ENCODE results near the gene PHETA2. TPM values are rescaled to one million over a fixed set of nuclear protein-coding genes. Genes with fewer than 3 reads are reported as not detected.

PHETA2 gene
- total RNA-seq, 1 experiment from 2014 or later = 2.6 TPM

DNA sequence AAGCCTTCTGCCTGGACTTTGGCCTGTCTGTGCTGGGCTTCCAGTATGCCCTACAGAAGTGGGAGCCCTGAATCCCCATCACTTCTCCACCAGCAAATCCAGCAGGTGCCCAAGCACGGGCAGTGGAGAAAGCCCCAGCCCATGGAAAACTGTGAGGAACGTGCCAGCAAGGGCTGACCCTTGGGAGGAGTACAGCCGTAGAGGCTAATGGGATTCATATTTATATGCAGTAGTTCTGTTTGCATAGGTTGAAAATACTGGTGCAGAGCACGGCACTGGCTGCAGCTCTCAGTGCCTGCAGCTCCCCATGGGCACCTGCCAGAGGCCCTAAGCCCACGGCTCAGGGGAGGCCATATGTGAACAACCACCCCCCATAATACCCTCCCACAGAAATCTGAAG lies 13.6 kb upstream of the PHETA2 start:
- H3K27me3 Mint-ChIP-seq (ENCODE audit: low read depth) = peaks cover 7% of the 10 kb centered on the region
- no peaks in the 10 kb centered on the region for H3K79me2 ChIP-seq (ENCODE audit: insufficient read depth, low read length)
- H2BK20ac ChIP-seq (ENCODE audit: low read depth, low read length, poor library complexity, severe bottlenecking) = no peak overlapping the region
- no peak overlapping the region for H2AFZ ChIP-seq (ENCODE audit: low read length)
- TF ChIP-seq, protein P1, sequence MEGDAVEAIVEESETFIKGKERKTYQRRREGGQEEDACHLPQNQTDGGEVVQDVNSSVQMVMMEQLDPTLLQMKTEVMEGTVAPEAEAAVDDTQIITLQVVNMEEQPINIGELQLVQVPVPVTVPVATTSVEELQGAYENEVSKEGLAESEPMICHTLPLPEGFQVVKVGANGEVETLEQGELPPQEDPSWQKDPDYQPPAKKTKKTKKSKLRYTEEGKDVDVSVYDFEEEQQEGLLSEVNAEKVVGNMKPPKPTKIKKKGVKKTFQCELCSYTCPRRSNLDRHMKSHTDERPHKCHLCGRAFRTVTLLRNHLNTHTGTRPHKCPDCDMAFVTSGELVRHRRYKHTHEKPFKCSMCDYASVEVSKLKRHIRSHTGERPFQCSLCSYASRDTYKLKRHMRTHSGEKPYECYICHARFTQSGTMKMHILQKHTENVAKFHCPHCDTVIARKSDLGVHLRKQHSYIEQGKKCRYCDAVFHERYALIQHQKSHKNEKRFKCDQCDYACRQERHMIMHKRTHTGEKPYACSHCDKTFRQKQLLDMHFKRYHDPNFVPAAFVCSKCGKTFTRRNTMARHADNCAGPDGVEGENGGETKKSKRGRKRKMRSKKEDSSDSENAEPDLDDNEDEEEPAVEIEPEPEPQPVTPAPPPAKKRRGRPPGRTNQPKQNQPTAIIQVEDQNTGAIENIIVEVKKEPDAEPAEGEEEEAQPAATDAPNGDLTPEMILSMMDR (conservative IDR thresholded peaks at IDR 0.05) = no peak
- peaks cover 7% of the 10 kb centered on the region; the same call in 1 of the 2 replicates for H3K4me1 ChIP-seq (ENCODE audit: insufficient read depth, low read length)
- no peak overlapping the region for H3K4me2 ChIP-seq (ENCODE audit: insufficient read depth, insufficient read length, low read length)
- no peak overlapping the region for H2BK15ac ChIP-seq (ENCODE audit: low read depth, low read length)
- no peak overlapping the region for H4K91ac ChIP-seq (ENCODE audit: insufficient read length, low read depth, low read length)
- no peak overlapping the region for H3K23ac ChIP-seq (ENCODE audit: insufficient read length, low read depth, low read length)
- no peak for DNase-seq
- no peak overlapping the region for H3T11ph ChIP-seq (ENCODE audit: low read length)
- no peak overlapping the region for H3K14ac ChIP-seq (ENCODE audit: insufficient read depth, low read length)
- no peak overlapping the region for H3K27ac ChIP-seq (ENCODE audit: insufficient read length, low read depth, low read length)
- no peak overlapping the region for H3K4ac ChIP-seq (ENCODE audit: low read depth, low read length)
- H2BK12ac ChIP-seq (ENCODE audit: insufficient read length, low read depth, low read length) = no peak overlapping the region
- H3K4me3 Mint-ChIP-seq = no peak overlapping the region
- no peak overlapping the region for H3K56ac ChIP-seq (ENCODE audit: insufficient read length, low read depth, low read length)
- H3K27me3 ChIP-seq (ENCODE audit: insufficient read depth, low read length) = no peaks in the 10 kb centered on the region
- H3K9me3 ChIP-seq (ENCODE audit: control insufficient read depth, low read depth, low read length) = no peaks in the 10 kb centered on the region
- H3K79me1 ChIP-seq (ENCODE audit: insufficient read depth, low read depth, low read length, poor library complexity, severe bottlenecking) = no peaks in the 10 kb centered on the region
- no peak overlapping the region for H2BK5ac ChIP-seq (ENCODE audit: insufficient read length, low read length)
- no peak overlapping the region for H4K8ac ChIP-seq (replicated peaks; ENCODE audit: insufficient read length, low read depth, low read length)
- H3K9ac ChIP-seq (ENCODE audit: extremely low read depth, insufficient read length, low read length) = no peak overlapping the region
- H3K23me2 ChIP-seq (ENCODE audit: insufficient read length, low read depth, low read length, poor library complexity, severe bottlenecking) = no peaks in the 10 kb centered on the region
- peaks cover 5% of the 10 kb centered on the region for H4K20me1 ChIP-seq (ENCODE audit: control insufficient read depth, insufficient read depth, insufficient read length)
- no peak overlapping the region for H2AK5ac ChIP-seq (ENCODE audit: insufficient read length, low read length)
- H3K36me3 Mint-ChIP-seq (ENCODE audit: insufficient read depth in 1 of 3, low read depth in 3 of 3) = peaks cover 36 to 64% (median 61%) of the 10 kb centered on the region in 3 experiments
- peaks cover 19 to 20% of the 10 kb centered on the region in 2 experiments for H3K9me3 Mint-ChIP-seq
- peaks cover 10% of the 10 kb centered on the region in 2 experiments for H3K4me1 Mint-ChIP-seq
- H3K18ac ChIP-seq (ENCODE audit: insufficient read length, low read depth, low read length) = no peak overlapping the region
- no peak overlapping the region for H2BK120ac ChIP-seq (ENCODE audit: low read depth, low read length, poor library complexity, severe bottlenecking)
- H4K5ac ChIP-seq (ENCODE audit: insufficient read length, low read depth, low read length) = no peak overlapping the region
- H3K27ac Mint-ChIP-seq = no peak overlapping the region
- WGBS (ENCODE audit: extremely low coverage, insufficient read length, low lambda C conversion rate) = no CpG with 5 or more reads among the region's 5 CpGs

Data from H9 (cell line).